K562 (cell line): ENCODE results near the gene VEGFA. TPM values are rescaled to one million over a fixed set of nuclear protein-coding genes. Genes with fewer than 3 reads are reported as not detected.
A peak's percentile ranks its signal among the peaks of the same experiment; 100 is the strongest.

Experiments used
- ATAC-seq: fragments of 200-7000 bp; cut with Tn5 transposase; 3 replicates; pipeline ENCODE4 v1.9.1; 2020; ENCODE audit warnings: moderate library complexity
- BruUV-seq: library from RNA; stranded (reverse); fragments of 400-500 nt; replicated peaks from 2 replicates; lab custom pipeline; 2021; lab: Mats Ljungman, UMichigan
- CTCF ChIA-PET: fragments of 300-600 bp; formaldehyde crosslinking; extraction: SDS; loops from one replicate; lab custom pipeline; 2021; ENCODE audit warnings: low intra/inter-chr PET ratio; lab: Yijun Ruan, JAX
- POLR2A ChIA-PET: fragments of 300-600, 350-650 bp; sonication (Branson Sonifier 250); formaldehyde crosslinking; extraction: SDS; loops from one replicate; lab custom pipeline; 2021; ENCODE audit warnings: antibody characterized with exemption, inconsistent platforms; lab: Yijun Ruan, JAX
- DNase-seq, 4 experiments: peaks; one replicate each; pipeline versions ENCODE4 v3.0.0 to v3.0.0-alpha.2; 2011 to 2018; ENCODE audit warnings: low spot score in 3 of 4, mixed read lengths in 3 of 4; ENCODE audit errors: extremely low read depth in 1 of 4
- FAIRE-seq: peaks from 2 replicates; lab custom pipeline; 2011; peaks lifted over from hg19 to GRCh38; lab: Jason Lieb, UNC
- H2AFZ ChIP-seq: 2 replicates; pipeline ENCODE4 v1.6.0; 2011; ENCODE audit warnings: low read depth, low read length, control low read depth, inconsistent platforms
- H3K27ac ChIP-seq: fragments of 200-600 bp; 3 replicates; pipeline ENCODE4 v1.8.0; 2011; ENCODE audit warnings: low read depth, mild to moderate bottlenecking, control low read depth, inconsistent platforms, low read length, moderate library complexity, mixed read lengths; ENCODE audit errors: extremely low read depth
- H3K27me3 ChIP-seq, 2 experiments: fragments of 300-600 bp in 1 of 2; 2 replicates in 1 of 2; 3 replicates in 1 of 2; pipeline versions ENCODE4 v1.6.0 to v1.8.0; 2011; ENCODE audit warnings: inconsistent platforms in 2 of 2, low read length in 2 of 2, mild to moderate bottlenecking in 1 of 2, mixed read lengths in 1 of 2, moderate library complexity in 1 of 2; ENCODE audit not compliant: control insufficient read depth in 2 of 2, insufficient read depth in 2 of 2
- H3K36me3 ChIP-seq: fragments of 300-600 bp; 3 replicates; pipeline ENCODE4 v1.8.0; 2011; ENCODE audit warnings: mild to moderate bottlenecking, low read length, inconsistent platforms; ENCODE audit not compliant: control insufficient read depth, insufficient read depth
- H3K4me1 ChIP-seq, 2 experiments: fragments of 200-600 bp in 1 of 2; replicated peaks in 1 of 2; 2 replicates in 1 of 2; 3 replicates in 1 of 2; pipeline versions ENCODE4 v1.5.1 to v1.8.0; 2011; ENCODE audit warnings: inconsistent platforms in 2 of 2, low read length in 2 of 2, mild to moderate bottlenecking in 1 of 2, mixed read lengths in 1 of 2, moderate library complexity in 1 of 2; ENCODE audit not compliant: control insufficient read depth in 2 of 2, insufficient read depth in 2 of 2
- H3K4me2 ChIP-seq: 2 replicates; pipeline ENCODE4 v1.6.1; 2011; ENCODE audit warnings: low read length, control low read depth, inconsistent platforms, mixed read lengths; ENCODE audit not compliant: insufficient read depth
- H3K4me3 ChIP-seq: fragments of 200-600 bp; sonication (generic), shearing (Covaris generic); 2 replicates; pipeline ENCODE4 v1.5.1; 2016; ENCODE audit warnings: control low read depth, inconsistent platforms
- H3K79me2 ChIP-seq: fragments of 200-600 bp; 3 replicates; pipeline ENCODE4 v1.8.0; 2011; ENCODE audit warnings: low read length, inconsistent platforms; ENCODE audit not compliant: control insufficient read depth, insufficient read depth
- H3K9ac ChIP-seq, 2 experiments: 2 replicates each; pipeline versions ENCODE4 v1.6.0 to v1.6.1; 2011; ENCODE audit warnings: low read depth in 2 of 2, low read length in 2 of 2, control low read depth in 1 of 2, inconsistent platforms in 1 of 2, mild to moderate bottlenecking in 1 of 2, mixed read lengths in 1 of 2; ENCODE audit not compliant: insufficient read depth in 1 of 2
- H3K9me1 ChIP-seq: one replicate; pipeline ENCODE4 v1.6.0; 2011; ENCODE audit warnings: inconsistent platforms, mild to moderate bottlenecking, low read length, moderate library complexity; ENCODE audit not compliant: control insufficient read depth, insufficient read depth
- H3K9me3 ChIP-seq: replicated peaks from 2 replicates; pipeline ENCODE4 v1.5.1; 2011; ENCODE audit warnings: low read depth, low read length, inconsistent platforms; ENCODE audit not compliant: control insufficient read depth, insufficient read depth
- H4K20me1 ChIP-seq: replicated peaks from 2 replicates; pipeline ENCODE4 v1.6.1; 2011; ENCODE audit warnings: low read length, inconsistent platforms, mixed read lengths; ENCODE audit not compliant: control insufficient read depth, insufficient read depth
- C11orf30 ChIP-seq: fragments of 450-650 bp; IDR thresholded peaks from 2 replicates; pipeline ENCODE4 v1.6.1; 2016; ENCODE audit warnings: low read depth, mild to moderate bottlenecking
- HMG20A ChIP-seq: fragments of 450-650 bp; formaldehyde crosslinking; conservative IDR thresholded peaks from 2 replicates; pipeline ENCODE4 v1.4.0; 2020; ENCODE audit warnings: mild to moderate bottlenecking, mixed read lengths
- MAFF ChIP-seq: IDR thresholded peaks from 2 replicates; pipeline ENCODE4 v1.6.1; 2012; ENCODE audit warnings: low read length, improper control_type of control experiment
- NFIC ChIP-seq: fragments of 450-650 bp; IDR thresholded peaks from 2 replicates; pipeline ENCODE4 v1.6.1; 2017; ENCODE audit warnings: mild to moderate bottlenecking, inconsistent platforms
- RBFOX2 ChIP-seq: fragments of 200-400 bp; formaldehyde crosslinking; IDR thresholded peaks from 2 replicates; pipeline ENCODE4 v1.6.1; 2017; ENCODE audit warnings: low read depth, mild to moderate bottlenecking, low read length, moderate library complexity
- SRSF7 ChIP-seq: fragments of 200-400 bp; formaldehyde crosslinking; optimal IDR thresholded peaks from 2 replicates; pipeline ENCODE3; 2017; ENCODE audit warnings: mild to moderate bottlenecking, low read depth, low read length
- ZC3H4 ChIP-seq: sonication (generic); formaldehyde crosslinking; IDR thresholded peaks from 2 replicates; pipeline ENCODE4 v1.9.0; 2021; ENCODE audit warnings: missing genetic modification reagents, borderline replicate concordance
- ZFPM2 ChIP-seq: fragments of 250-450 bp; sonication (Bioruptor Pico); IDR thresholded peaks from 2 replicates; pipeline ENCODE4 v1.5.1; 2022; ENCODE audit warnings: mild to moderate bottlenecking
- ZNF263 ChIP-seq: sonication (generic); formaldehyde crosslinking; IDR thresholded peaks from 2 replicates; pipeline ENCODE4 v1.8.0; 2022; ENCODE audit warnings: mild to moderate bottlenecking, missing genetic modification reagents, borderline replicate concordance
- ZNF316 ChIP-seq: fragments of 450-650 bp; IDR thresholded peaks from 2 replicates; pipeline ENCODE4 v1.6.1; 2016
- ZNF780A ChIP-seq: fragments of 250-450 bp; sonication (Bioruptor Pico); IDR thresholded peaks from 2 replicates; pipeline ENCODE4 v1.5.0; 2021; ENCODE audit warnings: mild to moderate bottlenecking
- WGBS: fragments of 100-300 bp; shearing (Covaris generic); methylation state at CpG from one replicate; pipeline ENCODE4 v1.1.6; 2016; ENCODE audit warnings: low coverage, mixed read lengths; ENCODE audit not compliant: insufficient coverage; ENCODE audit errors: missing lambda C conversion rate; 5-methylcytosine and 5-hydroxymethylcytosine counted together
- in situ Hi-C: fragments of 300-500 bp; cut with MboI; formaldehyde crosslinking; loops from 4 replicates; pipeline ENCODE4 v1.15.0; 2018; ENCODE audit warnings: inconsistent platforms, mixed read lengths
- intact Hi-C: fragments of 100-400 bp; cut with micrococcal nuclease; formaldehyde crosslinking; loops from 2 replicates; pipeline ENCODE4 v1.14.2; 2022
- polyA plus RNA-seq, 8 experiments: library from polyadenylated mRNA; depleted of rRNA in 4 of 8; stranded (reverse) in 5 of 8; unstranded in 3 of 8; fragments of >200 nt; fragmentation: Nextera tagmentation in 2 of 8; fragmentation: Illumina TruSeq in 1 of 8; extraction: Ambion mirVana in 2 of 8; extraction: Trizol in 1 of 8; gene quantifications; 2 replicates each; pipeline versions ENCODE4 v1.2.1 to v1.2.3, GENCODE V29; 2011 to 2014; ENCODE audit warnings: inconsistent platforms in 1 of 8, missing spikeins in 1 of 8
- total RNA-seq, 7 experiments: library from RNA; depleted of rRNA in 6 of 7; stranded (reverse); fragments of >200 nt in 6 of 7; fragmentation: Illumina TruSeq in 2 of 7; extraction: Trizol in 2 of 7; gene quantifications; 2 replicates each; pipeline versions ENCODE4 v1.2.1 to v1.2.3, GENCODE V29; 2011 to 2021; ENCODE audit warnings: low replicate concordance in 1 of 7
- TF ChIP-seq, protein P1 (sequence below), 2 experiments: fragments of 450-650 bp; formaldehyde crosslinking in 1 of 2; IDR thresholded peaks; 2 replicates each; pipeline versions ENCODE4 v1.4.0 to v1.6.1; 2014 to 2020; ENCODE audit warnings: mild to moderate bottlenecking in 2 of 2, borderline replicate concordance in 1 of 2, low read depth in 1 of 2

Gene VEGFA
- total and polyA plus RNA-seq, 9 of the 15 experiments (the other 6 are each of a cell fraction or from before 2014, with no cell fraction given), result 14.0 to 271 (median 124) TPM

DNA sequence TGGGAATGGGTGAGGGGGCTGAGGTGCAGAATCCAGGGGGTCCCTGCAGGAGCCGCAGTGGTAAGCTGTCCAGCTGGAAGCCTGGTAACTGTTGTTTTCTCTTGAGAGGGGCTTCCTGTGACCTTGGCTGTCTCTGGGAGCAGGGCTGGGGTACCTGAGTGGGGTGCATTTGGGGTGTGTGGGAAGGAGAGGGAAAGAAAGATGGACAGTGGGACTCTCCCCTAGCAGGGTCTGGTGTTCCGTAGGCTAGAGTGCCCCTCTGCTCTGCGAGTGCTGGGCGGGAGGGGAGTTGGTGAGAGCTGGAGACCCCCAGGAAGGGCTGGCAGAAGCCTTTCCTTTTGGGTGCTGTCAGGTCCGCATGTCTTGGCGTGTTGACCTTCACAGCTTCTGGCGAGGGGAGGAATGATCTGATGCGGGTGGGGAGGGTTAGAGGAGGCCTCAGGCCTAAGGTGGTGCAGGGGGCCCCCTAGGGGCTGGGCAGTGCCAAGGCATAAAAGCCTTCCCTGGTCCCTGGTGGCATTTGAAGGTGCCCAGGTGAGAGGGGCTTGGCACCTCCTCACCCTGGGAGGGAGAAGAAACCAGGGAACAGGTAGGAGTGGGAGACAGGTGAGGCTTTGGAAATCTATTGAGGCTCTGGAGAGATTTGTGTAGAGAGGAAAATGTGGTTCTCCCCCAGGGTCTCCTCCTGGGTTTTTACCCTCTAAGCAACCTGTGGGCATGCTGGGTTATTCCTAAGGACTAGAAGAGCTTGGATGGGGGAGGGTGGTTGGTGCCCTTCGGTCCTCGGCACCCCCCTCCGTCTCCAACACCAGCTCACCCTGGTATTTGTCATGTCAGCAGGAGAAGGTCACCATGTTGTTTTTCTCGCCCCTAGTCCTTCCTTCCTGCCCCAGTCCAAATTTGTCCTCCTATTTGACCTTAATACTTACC, 3.3 kb downstream of the VEGFA start:
- peaks cover 84% of the 10 kb centered on the region for H3K79me2 ChIP-seq
- ChIA-PET CTCF (interaction anchor here (0.5 to 2.6 kb wide), 12 partner anchors 49 to 310 kb away, joined by 3 to 11 read pairs (median 4); no protein-coding TSS in a partner anchor), POLR2A (interaction anchor here (0.5 to 7.0 kb wide), 22 partner anchors 9 to 537 kb away, joined by 3 to 59 read pairs (median 4); no protein-coding TSS in a partner anchor)
- ATAC-seq (peak; percentile 40), DNase-seq (peak; percentile 81 to 92 (median 86)), FAIRE-seq (peak; percentile 86)
- peak overlapping the region; percentile 97 for H3K4me3 ChIP-seq
- peak overlapping the region; percentile 97 to 99 for H3K9ac ChIP-seq
- H2AFZ ChIP-seq, result no peak overlapping the region
- H4K20me1 ChIP-seq, result peaks cover 64% of the 10 kb centered on the region
- H3K4me1 ChIP-seq, result peaks cover 31 to 67% of the 10 kb centered on the region in 2 experiments
- WGBS, result 8% methylated on average over 12 of the region's 12 CpGs
- peaks cover 63% of the 10 kb centered on the region for H3K36me3 ChIP-seq
- peak overlapping the region; percentile 91 for H3K27ac ChIP-seq
- no peaks in the 10 kb centered on the region for H3K27me3 ChIP-seq
- peaks cover 33% of the 10 kb centered on the region for H3K9me1 ChIP-seq
- BruUV-seq, result TSS peak; percentile 78
- H3K9me3 ChIP-seq, result no peaks in the 10 kb centered on the region
- H3K4me2 ChIP-seq, result peak overlapping the region; percentile 98
- intact Hi-C loops, result loop anchor here (2.0 to 5.0 kb wide), 2 partner anchors 49 to 106 kb away; no protein-coding TSS in a partner anchor
- in situ Hi-C loops, result loop anchor here (5.0 kb wide), 3 partner anchors 106 to 284 kb away; no protein-coding TSS in a partner anchor
- TF ChIP-seq RBFOX2 (peak; percentile 82), ZC3H4 (0 out of 2 replicates have a peak, but pooled peaks have one; percentile 20), ZFPM2 (CRISPR knock-in tag) (no peak), SRSF7 (no peak), ZNF263 (peak; percentile 6; the same call in 1 of the 2 replicates), NFIC (peak; percentile 31), MAFF (peak; percentile 18; the same call in 1 of the 2 replicates), ZNF780A (CRISPR knock-in tag) (no peak), C11orf30 (peak; percentile 67), HMG20A (CRISPR knock-in tag) (no peak), ZNF316 (peak; percentile 88)
- TF ChIP-seq, protein P1, sequence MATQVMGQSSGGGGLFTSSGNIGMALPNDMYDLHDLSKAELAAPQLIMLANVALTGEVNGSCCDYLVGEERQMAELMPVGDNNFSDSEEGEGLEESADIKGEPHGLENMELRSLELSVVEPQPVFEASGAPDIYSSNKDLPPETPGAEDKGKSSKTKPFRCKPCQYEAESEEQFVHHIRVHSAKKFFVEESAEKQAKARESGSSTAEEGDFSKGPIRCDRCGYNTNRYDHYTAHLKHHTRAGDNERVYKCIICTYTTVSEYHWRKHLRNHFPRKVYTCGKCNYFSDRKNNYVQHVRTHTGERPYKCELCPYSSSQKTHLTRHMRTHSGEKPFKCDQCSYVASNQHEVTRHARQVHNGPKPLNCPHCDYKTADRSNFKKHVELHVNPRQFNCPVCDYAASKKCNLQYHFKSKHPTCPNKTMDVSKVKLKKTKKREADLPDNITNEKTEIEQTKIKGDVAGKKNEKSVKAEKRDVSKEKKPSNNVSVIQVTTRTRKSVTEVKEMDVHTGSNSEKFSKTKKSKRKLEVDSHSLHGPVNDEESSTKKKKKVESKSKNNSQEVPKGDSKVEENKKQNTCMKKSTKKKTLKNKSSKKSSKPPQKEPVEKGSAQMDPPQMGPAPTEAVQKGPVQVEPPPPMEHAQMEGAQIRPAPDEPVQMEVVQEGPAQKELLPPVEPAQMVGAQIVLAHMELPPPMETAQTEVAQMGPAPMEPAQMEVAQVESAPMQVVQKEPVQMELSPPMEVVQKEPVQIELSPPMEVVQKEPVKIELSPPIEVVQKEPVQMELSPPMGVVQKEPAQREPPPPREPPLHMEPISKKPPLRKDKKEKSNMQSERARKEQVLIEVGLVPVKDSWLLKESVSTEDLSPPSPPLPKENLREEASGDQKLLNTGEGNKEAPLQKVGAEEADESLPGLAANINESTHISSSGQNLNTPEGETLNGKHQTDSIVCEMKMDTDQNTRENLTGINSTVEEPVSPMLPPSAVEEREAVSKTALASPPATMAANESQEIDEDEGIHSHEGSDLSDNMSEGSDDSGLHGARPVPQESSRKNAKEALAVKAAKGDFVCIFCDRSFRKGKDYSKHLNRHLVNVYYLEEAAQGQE (IDR thresholded peaks at IDR 0.05; ENCODE audit: borderline replicate concordance), result peak; percentile 48
- TF ChIP-seq, protein P1 (CRISPR knock-in tag; IDR thresholded peaks at IDR 0.05; ENCODE audit: low read depth), result 0 out of 2 replicates have a peak, but pooled peaks have one; percentile 13
